Stimulated activated naive CD4-positive, alpha-beta T cell (primary cell): ENCODE data around the gene JAM3.

Experiments used
- DNase-seq, 6 experiments: peaks; one replicate each; lab custom pipeline; 2025; lab: John Stamatoyannopoulos, UW

The JAM3 gene

GRCh38 chr11:134039726-134040385 is 29.0 kb upstream of the JAM3 start:
- DNase-seq, result no peak

- DNase-seq, result no peak
These were observed 28.2 kb upstream of the JAM3 start for GRCh38 chr11:134040386-134041302.

GRCh38 chr11:134041349-134041748 is 27.5 kb upstream of the JAM3 start:
- no peak for DNase-seq

GRCh38 chr11:134041791-134042696 is 26.8 kb upstream of the JAM3 start:
- DNase-seq, result no peak

- DNase-seq, result no peak
These were observed 25.0 kb upstream of the JAM3 start for GRCh38 chr11:134043821-134044420.

GRCh38 chr11:134044514-134045284 is 24.2 kb upstream of the JAM3 start:
- DNase-seq, result no peak

GRCh38 chr11:134045799-134046635 is 22.9 kb upstream of the JAM3 start:
- peak in 3 of 6 experiments; percentile 10 to 19 (median 12) for DNase-seq

GRCh38 chr11:134046681-134047449 is 22.0 kb upstream of the JAM3 start:
- DNase-seq, result no peak

GRCh38 chr11:134047586-134047999 is 21.3 kb upstream of the JAM3 start:
- DNase-seq, result no peak

- DNase-seq, result no peak
These were observed 20.8 kb upstream of the JAM3 start for GRCh38 chr11:134048028-134048427.

GRCh38 chr11:134049303-134049702 is 19.6 kb upstream of the JAM3 start:
- DNase-seq, result no peak

GRCh38 chr11:134050541-134051383 is 18.1 kb upstream of the JAM3 start:
- peak; percentile 34 to 79 (median 64) for DNase-seq

- DNase-seq, result no peak
These were observed 16.4 kb upstream of the JAM3 start for GRCh38 chr11:134052395-134052987.

GRCh38 chr11:134052988-134053945 is 15.6 kb upstream of the JAM3 start:
- no peak for DNase-seq

- no peak for DNase-seq
These were observed 13.8 kb upstream of the JAM3 start for GRCh38 chr11:134055029-134055428.

GRCh38 chr11:134060316-134060715 is 8.6 kb upstream of the JAM3 start:
- no peak for DNase-seq
